GM21360 (cell line): ENCODE results near the gene WNT9B.
"Not testable (repeated sequence)": the region's sequence is repeated elsewhere in the genome, so short reads cannot be mapped to it uniquely, and the experiment has no call there.

Experiments
- ATAC-seq: cut with Tn5 transposase; IDR thresholded peaks from one replicate; pipeline ENCODE4 v1.9.1; 2021; ENCODE audit warnings: mild to moderate bottlenecking, moderate library complexity; ENCODE audit not compliant: unreplicated experiment

Gene WNT9B

DNA sequence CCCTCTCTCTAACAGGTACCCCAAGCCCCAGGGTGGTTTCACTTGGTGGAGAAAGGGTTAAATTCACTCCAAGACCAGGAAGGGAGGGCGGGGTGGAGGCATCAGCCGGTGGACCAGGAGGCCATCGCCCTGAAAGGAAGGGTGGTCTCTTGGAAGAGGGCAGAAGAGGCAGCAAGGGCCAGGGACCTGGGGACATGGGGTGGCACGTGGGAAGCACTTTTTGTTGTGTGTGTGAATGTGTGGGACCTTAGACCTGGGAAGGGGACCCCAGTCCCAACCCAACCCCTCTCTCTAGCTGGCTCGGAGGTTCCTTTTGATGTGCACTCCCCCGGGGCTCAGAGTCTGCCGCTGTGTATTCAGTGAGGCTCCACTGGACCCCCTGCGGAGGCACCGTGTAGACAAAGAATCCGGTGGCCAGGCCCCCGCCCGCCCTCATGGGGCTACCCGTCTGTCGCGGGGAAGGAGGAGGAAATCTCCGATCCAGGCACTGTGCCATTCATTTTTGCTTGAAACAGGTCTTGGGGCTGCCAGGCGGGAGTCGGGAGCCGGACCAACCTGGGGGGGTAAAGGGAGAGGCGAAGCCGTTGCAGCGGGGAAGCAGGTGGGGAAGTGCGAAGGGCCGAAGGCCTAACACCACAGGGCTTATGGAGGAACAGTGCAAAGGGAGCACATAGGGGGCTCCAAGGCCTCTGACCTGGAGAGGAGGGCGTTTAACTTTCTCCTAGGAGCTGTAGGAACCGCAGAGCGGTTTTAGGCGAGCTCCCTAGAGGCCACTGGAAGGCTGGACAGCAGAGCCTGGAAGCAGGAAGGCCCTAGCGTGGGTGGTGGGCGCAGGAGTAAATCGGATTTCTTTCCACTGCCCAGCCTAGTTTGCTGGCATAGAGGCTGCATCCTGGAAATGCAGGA lies 29.6 kb upstream of the WNT9B start:
- ATAC-seq, result no peak

DNA sequence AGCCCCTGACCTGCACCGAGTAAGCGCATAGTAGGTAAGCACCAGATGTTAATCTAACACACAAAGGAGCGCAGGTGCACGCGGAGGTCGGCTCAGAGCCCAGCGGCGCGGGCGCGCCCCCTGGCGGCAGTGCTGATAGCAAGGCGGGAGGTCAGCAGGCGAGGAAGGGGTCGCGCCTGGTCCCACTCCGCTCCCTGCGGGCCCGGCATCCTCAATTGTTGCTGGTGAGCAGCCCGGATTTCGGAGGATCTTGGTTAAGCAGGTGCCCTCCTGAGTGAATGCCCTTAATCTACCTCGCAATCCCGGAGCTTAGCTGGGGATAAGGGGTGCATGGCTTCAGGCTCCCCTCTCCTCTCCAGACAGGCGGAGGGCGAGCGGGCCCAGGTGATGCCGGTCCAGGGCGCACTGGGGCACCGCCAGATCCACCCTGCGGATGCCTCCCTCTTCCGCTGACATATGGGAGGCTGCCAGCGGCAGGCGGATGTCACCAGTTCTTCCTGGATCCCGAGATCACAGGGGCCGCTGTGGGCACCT lies 28.9 kb upstream of the WNT9B start:
- ATAC-seq, result no peak

GRCh38 chr17:46823657-46824056 lies 27.7 kb upstream of the WNT9B start:
- ATAC-seq, result no peak

DNA sequence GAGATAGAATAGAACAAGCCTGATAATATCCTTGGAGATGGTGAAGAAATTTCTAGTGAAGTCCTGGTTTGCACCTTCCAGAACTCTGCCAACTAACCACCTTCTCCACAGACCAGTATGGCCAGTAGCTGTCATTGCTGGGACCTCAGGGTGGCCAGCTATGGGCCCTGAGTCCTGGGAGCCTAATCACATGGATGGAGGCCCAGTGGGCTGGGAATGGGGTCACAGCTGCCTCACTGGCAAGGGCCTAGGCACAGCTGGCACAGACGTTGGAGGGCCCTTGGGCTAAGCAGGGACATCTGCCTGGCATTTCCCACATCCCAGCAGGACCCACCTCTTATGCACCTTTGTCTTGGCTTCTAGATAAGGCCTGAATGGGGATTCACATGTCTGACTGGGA lies 25.3 kb upstream of the WNT9B start:
- ATAC-seq, result no peak

- ATAC-seq, result no peak
Measured at GRCh38 chr17:46827274-46827673, 24.1 kb upstream of the WNT9B start.

DNA sequence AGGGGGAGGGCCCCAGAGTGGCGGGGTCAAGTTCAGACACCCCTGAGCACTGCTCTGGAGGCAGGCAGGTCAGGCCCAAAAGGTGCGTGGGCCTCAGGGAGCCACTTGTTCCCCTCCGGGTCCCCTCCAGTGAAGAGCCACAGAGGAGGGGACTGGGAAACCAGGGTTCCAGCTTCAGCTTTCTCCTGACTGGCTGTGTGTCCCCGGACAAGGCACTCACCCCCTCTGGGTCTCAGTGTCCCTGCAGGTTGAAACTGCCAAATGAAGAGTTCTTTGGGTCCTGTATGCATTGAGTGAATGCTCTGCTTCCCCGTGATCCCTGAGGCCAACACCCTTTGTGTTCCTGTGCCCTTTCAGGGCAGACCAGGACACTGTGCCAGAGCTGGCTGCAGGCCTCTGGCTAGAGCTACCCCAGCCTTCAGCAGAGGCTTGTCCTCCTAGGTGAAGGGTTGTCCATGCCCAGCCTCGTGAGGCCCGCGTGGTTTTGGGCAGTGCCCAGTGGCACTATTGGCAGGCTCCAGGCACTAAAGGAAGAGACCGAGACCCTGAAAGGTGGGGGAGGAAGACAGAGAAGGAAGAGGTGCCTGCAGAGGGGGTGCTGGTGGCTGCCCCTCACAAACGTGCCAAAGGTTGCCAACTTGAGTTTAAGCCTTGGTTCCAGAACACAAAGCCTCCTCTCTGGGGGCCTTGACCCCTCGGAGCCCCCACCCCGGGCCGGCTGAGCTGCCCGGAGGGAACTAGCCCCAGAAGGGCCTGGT lies 19.6 kb upstream of the WNT9B start:
- ATAC-seq, result no peak

- no peak for ATAC-seq
Measured at GRCh38 chr17:46832331-46832821, 19.0 kb upstream of the WNT9B start.

GRCh38 chr17:46832945-46833839 lies 18.2 kb upstream of the WNT9B start:
- ATAC-seq, result no peak

- no peak for ATAC-seq
Measured at GRCh38 chr17:46833840-46834208, 17.6 kb upstream of the WNT9B start.

DNA sequence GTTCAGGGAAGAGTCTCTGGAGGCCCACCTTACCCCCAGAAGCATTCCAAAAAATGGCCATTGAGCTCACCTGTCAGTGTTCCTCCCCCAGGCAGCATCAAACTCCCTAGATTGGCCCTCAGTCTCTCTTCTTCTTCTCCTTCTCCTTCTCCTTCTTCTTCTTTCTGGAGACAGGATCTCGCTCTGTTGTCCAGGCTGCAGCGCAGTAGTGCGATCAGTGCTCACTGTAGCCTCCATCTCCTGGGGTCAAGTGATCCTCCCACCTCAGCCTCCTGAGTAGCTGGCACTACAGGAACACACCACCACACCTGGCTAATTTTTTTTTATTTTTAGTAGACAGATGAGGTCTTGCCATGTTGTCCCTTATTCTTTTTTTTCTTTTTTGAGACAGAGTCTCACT lies 16.5 kb upstream of the WNT9B start:
- ATAC-seq, result no peak

- ATAC-seq, result no peak
Measured at GRCh38 chr17:46836500-46836899, 14.9 kb upstream of the WNT9B start.

DNA sequence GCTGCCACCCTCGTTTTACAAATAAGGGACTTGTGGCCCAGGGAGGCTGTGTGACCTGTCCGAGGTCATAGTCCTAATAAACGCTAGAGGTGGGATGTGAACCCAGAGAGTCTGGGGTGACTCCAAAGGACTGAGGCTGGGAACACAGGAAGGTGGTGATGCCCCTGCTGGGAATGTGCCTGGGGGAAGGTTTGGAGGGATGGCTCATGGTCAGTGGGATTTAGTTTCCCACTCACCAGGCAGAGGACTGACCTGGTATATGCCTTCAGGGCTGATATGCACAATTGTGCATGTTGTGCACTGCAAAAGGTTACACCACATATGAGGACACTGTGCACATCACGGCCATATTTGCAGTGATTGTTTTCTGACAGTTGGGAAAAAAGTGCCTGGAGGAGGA lies 13.9 kb upstream of the WNT9B start:
- no peak for ATAC-seq

- no peak for ATAC-seq
Measured at GRCh38 chr17:46839211-46839610, 12.2 kb upstream of the WNT9B start.

DNA sequence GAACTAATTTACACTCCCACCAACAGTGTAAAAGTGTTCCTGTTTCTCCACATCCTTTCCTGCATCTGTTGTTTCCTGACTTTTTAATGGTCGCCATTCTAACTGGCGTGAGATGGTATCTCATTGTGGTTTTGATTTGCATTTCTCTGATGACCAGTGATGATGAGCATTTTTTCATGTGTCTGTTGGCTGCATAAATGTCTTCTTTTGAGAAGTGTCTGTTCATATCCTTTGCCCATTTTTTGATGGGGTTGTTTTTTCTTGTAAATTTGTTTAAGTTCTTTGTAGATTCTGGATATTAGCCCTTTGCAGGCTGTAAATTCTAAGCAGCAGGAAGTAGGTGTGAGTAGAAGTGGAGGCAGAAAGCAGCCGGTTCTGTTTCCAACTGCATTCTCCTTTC lies 10.8 kb upstream of the WNT9B start:
- ATAC-seq, result not testable (repeated sequence)

GRCh38 chr17:46841561-46842379 lies 9.6 kb upstream of the WNT9B start:
- ATAC-seq, result no peak

DNA sequence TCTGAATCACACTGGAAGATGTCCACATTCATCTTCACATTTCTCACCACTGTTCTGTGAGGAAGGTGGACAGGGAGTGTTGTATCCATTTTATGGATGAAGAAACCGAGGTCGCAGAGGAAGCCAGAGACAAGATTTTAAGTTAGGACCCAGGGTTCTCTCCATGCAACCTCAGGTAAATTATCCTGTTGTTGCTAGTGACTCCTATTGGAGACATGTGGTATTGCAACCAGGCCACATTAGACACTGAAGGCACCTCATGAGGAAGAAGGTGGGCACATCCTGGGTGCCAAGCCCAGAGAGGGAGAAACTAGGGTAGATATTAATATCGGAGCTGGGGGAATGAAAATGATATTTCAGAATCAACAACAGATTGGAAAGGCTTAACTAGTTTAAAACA lies 8.5 kb upstream of the WNT9B start:
- ATAC-seq, result no peak

DNA sequence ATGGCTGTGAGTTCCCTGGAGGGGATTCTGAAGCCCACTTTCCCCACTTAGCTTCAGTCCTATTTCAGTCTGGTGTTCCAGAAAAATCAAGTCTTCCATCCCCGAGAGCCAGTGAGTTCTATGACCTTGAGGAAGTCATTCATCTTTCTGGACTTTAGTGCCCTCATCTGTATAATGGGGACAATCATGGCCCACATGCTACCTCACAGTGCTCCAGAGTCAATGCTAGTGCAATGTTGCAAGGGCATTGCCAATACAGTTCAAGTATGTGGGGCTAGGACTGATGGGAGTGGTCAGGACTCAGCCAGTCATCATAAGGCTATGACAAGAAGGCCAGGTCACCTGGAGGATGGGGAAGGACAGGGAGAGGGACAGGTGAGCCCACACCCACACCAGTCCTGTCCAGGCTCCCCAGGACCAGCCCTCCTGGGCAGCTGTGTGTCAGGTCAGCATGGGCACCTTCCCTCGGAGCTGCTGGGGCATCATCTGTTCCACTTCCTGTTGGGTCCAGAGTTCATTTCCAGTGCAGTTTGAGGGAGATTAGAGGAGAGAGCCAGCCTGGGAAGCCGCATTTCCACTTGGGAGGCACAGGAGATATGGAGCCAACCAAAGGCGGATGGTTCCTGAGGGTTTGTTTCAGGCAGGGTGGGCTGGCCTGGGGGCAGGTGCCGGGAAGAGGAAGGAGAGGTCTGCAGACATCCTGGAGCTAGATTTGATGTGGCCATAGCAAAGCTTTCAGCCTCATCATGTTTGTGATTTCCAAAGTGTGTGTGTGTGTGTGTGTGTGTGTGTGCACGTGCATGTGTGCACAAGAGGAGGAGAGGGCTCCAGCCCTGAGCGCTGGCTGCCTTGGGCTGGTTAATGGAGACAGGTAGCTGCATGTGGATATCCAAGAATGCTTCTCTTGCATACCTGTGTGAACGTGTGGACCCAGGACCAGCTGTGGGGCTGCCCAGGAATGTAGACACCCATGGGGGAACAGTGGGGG lies 3.9 kb upstream of the WNT9B start:
- no peak for ATAC-seq

GRCh38 chr17:46848534-46848933 lies 2.8 kb upstream of the WNT9B start:
- no peak for ATAC-seq

- no peak for ATAC-seq
Measured at GRCh38 chr17:46850688-46851028, 725 bp upstream of the WNT9B start.
